ENCODE results near the gene ROBO2.

Gene ROBO2

DNA sequence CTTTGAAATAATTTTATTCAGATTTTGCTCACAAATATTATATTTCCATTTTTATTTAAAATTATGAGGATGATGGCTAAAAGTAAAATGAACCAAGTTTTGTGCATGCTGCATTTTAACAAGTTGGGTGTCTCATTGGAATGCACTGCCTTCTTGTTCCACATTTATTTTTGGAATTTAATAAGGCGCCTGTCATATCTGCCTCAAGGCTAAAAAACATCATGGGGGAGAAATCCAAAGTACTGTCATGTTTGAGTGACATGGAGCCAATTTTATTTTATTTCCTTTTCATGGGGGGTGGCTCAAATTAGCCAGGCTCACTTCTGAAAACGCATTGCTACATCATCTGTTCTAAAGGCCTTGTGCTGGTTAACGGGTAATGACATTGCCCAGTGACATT, 205.1 kb downstream of the ROBO2 start:
- Histone ChIP-seq H3K4me1 (no peaks in the 10 kb centered on the region), H3K27ac (no peak overlapping the region), H3K9ac (no peak overlapping the region), H3K4me3 (no peak overlapping the region), H4K20me1 (no peaks in the 10 kb centered on the region), H3K27me3 (no peaks in the 10 kb centered on the region), H3K36me3 (no peaks in the 10 kb centered on the region), H3K4me2 (no peak overlapping the region), H3K9me3 (peaks cover 5% of the 10 kb centered on the region)
- no peak for TF ChIP-seq Cebpa-rat (IDR thresholded peaks at IDR 0.05)

DNA sequence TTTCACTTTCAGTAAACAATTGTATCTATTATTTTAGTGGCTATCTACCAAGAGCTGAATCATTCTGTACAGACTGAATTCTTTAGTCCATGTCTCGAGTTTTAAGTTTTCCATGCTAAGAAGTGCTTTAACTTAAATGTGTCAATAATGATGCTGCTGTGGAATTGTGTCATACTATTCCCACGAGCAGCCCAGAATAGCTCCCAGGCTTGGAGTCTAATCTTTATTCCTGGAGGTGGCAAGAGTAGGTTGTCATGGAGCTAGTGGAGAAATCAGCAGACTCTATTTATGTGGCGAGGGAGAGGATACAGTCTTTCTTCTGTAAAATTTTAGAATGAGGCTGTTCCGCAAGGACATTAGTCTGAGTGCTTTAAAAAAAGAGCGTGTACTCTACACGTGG, 207.2 kb downstream of the ROBO2 start:
- H3K36me3 ChIP-seq, result no peaks in the 10 kb centered on the region
- no peaks in the 10 kb centered on the region for H4K20me1 ChIP-seq
- no peak for TF ChIP-seq Cebpa-rat (IDR thresholded peaks at IDR 0.05)
- H3K4me3 ChIP-seq, result no peak overlapping the region
- H3K27ac ChIP-seq, result no peak overlapping the region
- H3K4me1 ChIP-seq, result no peaks in the 10 kb centered on the region
- no peak overlapping the region for H3K9ac ChIP-seq
- no peak overlapping the region for H3K4me2 ChIP-seq
- no peaks in the 10 kb centered on the region for H3K27me3 ChIP-seq
- H3K9me3 ChIP-seq, result no peaks in the 10 kb centered on the region

DNA sequence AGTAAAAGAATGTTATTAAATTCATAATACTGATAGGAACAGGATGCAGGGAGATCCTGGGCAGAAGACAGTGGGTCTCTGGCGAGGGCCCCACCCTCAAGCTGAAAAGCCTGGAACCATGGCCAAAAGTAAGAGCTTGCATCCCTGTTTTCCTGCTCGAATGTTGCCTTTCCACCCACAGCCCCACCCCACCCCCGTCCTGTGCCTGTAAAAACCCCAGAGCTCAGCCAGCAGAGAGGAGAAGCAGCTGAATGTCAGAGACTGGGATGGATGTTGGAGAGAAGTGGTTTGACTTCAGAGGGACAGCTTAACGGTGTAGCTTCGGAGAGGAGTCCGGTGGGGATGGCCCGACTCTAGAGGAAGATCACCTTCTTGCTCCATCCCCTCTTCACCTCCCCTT, 207.9 kb downstream of the ROBO2 start:
- H3K4me2 ChIP-seq, result no peak overlapping the region
- no peak overlapping the region for H3K27ac ChIP-seq
- TF ChIP-seq Cebpa-rat (IDR thresholded peaks at IDR 0.05), result no peak
- H3K9ac ChIP-seq, result no peak overlapping the region
- H3K4me1 ChIP-seq, result no peaks in the 10 kb centered on the region
- H3K36me3 ChIP-seq, result no peaks in the 10 kb centered on the region
- no peaks in the 10 kb centered on the region for H3K9me3 ChIP-seq
- H4K20me1 ChIP-seq, result no peaks in the 10 kb centered on the region
- H3K27me3 ChIP-seq, result no peaks in the 10 kb centered on the region
- no peak overlapping the region for H3K4me3 ChIP-seq

DNA sequence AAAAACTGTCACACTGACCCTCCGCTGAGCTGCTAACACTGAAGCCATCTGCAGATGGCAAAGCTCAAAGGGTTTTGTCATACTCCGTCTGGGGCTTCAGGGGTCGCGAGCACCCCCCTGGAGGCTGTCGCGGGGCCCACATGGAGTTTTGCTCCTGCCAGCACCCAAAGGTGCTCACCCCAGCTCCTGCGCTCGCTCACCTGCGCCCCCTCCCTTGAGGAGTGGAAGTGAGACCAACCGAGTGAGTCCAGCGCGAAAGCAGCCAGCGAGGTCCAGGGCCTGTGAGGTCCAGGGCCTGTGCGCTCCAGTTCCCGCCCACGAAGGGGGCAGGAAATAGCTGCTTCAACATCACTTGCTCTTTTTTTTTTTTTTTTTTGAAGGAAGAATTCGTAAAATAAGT, 208.5 kb downstream of the ROBO2 start:
- Histone ChIP-seq H4K20me1 (no peaks in the 10 kb centered on the region), H3K4me3 (no peak overlapping the region), H3K27me3 (no peaks in the 10 kb centered on the region), H3K36me3 (no peaks in the 10 kb centered on the region), H3K9me3 (no peaks in the 10 kb centered on the region), H3K27ac (no peak overlapping the region), H3K4me1 (no peaks in the 10 kb centered on the region), H3K4me2 (no peak overlapping the region), H3K9ac (no peak overlapping the region)
- no peak for TF ChIP-seq Cebpa-rat (IDR thresholded peaks at IDR 0.05)

DNA sequence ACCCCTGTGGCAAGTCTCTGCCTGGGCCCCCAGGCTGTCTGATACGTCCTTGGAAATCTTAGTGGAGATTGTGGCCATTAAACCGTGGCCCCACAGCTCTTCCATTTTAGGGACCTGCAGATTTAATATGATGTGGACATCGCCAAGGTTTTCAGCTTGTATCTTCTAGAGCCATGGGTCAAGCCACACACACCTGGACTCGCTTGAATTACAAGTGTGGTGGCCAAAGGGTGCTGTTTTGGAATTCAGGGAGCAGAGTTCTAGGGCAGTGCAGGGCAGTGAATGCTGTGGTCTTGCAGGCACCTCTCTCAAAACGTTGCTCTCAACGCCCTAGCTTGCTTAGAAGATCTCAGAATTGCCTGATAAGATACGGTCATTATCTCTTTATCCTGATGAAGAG, 211.2 kb downstream of the ROBO2 start:
- Histone ChIP-seq H3K9ac (no peak overlapping the region), H4K20me1 (no peaks in the 10 kb centered on the region), H3K9me3 (no peaks in the 10 kb centered on the region), H3K4me1 (no peaks in the 10 kb centered on the region), H3K36me3 (no peaks in the 10 kb centered on the region), H3K4me2 (no peak overlapping the region), H3K27me3 (no peaks in the 10 kb centered on the region), H3K27ac (no peak overlapping the region), H3K4me3 (no peak overlapping the region)
- no peak for TF ChIP-seq Cebpa-rat (IDR thresholded peaks at IDR 0.05)

DNA sequence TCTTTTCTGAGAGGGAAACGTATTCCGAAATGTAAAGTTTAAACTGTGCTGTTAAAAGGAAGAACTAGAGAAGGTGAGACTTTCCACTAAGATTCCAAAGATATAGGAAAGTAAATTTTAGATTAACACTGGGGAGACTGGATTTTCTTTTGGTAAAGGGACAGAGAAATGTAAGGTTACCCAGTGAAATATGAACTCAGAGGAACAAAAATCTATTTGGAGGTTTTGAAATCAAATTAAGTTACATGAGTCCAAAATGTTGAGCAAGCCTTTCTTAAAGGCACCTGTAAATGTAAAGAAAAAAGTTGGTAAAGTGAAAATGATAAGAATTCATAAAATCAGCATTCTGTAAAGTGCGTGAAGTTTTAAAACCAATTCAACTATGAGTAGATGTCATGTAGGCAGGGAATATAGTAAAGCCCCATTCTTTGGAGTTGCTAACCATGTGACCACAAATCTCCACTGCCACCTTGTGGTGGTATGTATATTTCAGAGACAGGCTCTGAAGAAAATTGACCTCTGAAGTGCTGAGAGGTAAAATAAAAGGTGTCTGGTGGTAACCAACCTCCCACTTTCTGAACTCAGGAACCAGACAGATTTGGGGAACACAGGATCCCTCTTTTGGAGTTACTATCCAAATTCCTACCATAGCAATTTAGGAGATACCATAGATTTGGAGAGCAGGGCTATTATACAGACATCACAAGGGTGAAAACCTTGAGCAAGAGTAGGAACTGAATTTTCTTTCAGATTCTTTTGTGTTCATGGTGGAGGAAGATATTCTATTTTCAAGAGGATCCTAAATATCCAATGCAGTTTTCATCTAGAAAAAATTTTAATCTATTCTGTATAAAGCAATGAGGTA, 215.3 kb downstream of the ROBO2 start:
- Histone ChIP-seq H3K36me3 (no peaks in the 10 kb centered on the region), H3K9me3 (no peaks in the 10 kb centered on the region), H3K4me1 (0 out of 2 replicates have a peak, but pooled peaks cover 7% of the 10 kb centered on the region), H4K20me1 (no peaks in the 10 kb centered on the region), H3K4me3 (no peak overlapping the region), H3K27me3 (no peaks in the 10 kb centered on the region), H3K4me2 (no peak overlapping the region), H3K9ac (no peak overlapping the region), H3K27ac (no peak overlapping the region)
- no peak for TF ChIP-seq Cebpa-rat (IDR thresholded peaks at IDR 0.05)

DNA sequence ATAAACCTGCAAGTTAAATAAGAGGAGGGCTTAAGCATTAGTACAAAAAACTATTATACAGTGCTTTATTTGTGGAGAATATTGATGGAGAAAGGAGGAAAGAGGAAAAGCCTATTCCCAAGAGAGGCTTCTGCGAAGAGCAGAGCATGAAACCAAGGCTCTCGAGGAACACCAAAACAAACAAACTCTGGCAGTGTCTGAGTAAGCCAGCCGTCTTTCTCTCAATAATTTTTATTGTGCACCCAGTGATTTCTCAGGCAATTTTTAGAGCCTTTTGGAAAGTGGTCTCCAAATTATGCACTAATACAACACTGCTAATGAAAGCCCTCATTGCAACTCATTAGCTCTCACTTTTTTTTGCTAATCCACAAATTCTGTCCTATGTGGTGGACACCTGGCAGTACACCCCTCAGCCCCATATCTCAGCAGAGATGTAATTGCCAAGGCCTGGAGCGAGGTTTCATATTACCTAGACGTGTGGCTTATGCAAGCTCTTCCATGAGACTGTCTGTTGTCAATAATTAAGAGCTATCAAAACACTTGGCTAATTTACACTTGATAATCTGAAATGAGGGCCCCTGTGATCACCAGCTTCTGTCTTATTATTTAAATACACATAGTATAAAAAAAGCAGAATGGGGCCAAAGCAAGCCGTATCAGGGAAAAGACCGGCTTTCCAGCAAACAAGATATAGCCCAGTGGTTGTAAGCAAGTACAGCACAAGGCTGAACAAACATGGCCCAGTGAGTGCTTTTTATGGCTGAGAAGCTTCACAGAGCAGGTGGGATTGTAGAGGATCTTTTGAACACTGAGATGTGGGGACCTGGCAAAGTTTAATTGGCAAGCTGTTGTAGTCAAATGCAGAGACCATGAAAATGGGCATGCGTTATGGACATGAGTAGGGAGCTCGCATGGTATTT, 216.9 kb downstream of the ROBO2 start:
- no peak overlapping the region for H3K4me3 ChIP-seq
- H4K20me1 ChIP-seq, result no peaks in the 10 kb centered on the region
- no peaks in the 10 kb centered on the region for H3K36me3 ChIP-seq
- no peak for TF ChIP-seq Cebpa-rat (IDR thresholded peaks at IDR 0.05)
- H3K27me3 ChIP-seq, result no peaks in the 10 kb centered on the region
- no peaks in the 10 kb centered on the region for H3K9me3 ChIP-seq
- H3K27ac ChIP-seq, result no peak overlapping the region
- H3K4me2 ChIP-seq, result no peak overlapping the region
- 0 out of 2 replicates have a peak, but pooled peaks cover 7% of the 10 kb centered on the region for H3K4me1 ChIP-seq
- H3K9ac ChIP-seq, result no peak overlapping the region

DNA sequence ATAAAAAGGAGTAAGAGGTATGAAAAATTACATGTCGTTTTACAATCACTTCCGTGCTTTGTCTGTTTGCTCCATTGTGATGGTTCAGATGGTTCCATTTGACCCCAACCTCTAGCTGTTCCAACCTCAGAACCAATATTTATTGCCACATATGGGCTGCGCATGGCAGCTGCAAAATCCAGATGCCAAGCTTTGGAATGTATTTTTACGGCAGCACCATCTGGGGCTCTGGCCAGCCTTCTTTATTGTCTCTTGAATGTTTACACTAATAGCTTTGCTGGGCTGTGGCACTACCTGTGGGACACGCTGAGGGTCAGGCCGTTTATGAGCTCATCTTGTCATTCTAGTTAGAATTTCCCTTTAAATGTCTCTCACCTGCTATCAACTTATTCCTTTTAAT, 219.8 kb downstream of the ROBO2 start:
- H3K27ac ChIP-seq, result no peak overlapping the region
- H3K4me3 ChIP-seq, result no peak overlapping the region
- H4K20me1 ChIP-seq, result no peaks in the 10 kb centered on the region
- no peaks in the 10 kb centered on the region for H3K36me3 ChIP-seq
- no peak overlapping the region for H3K4me2 ChIP-seq
- H3K9me3 ChIP-seq, result no peaks in the 10 kb centered on the region
- H3K4me1 ChIP-seq, result 0 out of 2 replicates have a peak, but pooled peaks cover 7% of the 10 kb centered on the region
- H3K9ac ChIP-seq, result no peak overlapping the region
- H3K27me3 ChIP-seq, result no peaks in the 10 kb centered on the region
- no peak for TF ChIP-seq Cebpa-rat (IDR thresholded peaks at IDR 0.05)

DNA sequence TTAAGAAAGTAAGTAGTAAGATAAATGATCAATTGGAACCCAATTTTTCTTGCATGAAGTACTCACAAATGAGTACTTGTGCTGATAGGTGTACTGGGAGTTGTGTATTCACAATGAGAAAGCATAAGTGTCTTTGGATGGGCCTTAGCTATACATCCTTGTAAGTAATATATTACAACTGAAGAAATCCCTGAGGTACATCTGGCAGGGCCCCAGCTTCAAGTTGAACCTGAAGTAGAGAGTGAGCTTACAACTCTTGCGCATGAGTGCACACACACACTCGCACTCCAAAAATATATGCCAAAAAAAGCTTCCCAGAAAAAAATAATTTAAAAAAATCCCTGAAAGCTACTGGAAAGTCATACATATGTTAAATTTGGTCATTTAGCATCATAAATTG, 222.5 kb downstream of the ROBO2 start:
- TF ChIP-seq Cebpa-rat (IDR thresholded peaks at IDR 0.05), result no peak
- no peaks in the 10 kb centered on the region for H3K36me3 ChIP-seq
- H3K9me3 ChIP-seq, result no peaks in the 10 kb centered on the region
- no peaks in the 10 kb centered on the region for H3K4me1 ChIP-seq
- H3K4me3 ChIP-seq, result no peak overlapping the region
- no peaks in the 10 kb centered on the region for H3K27me3 ChIP-seq
- H3K27ac ChIP-seq, result no peak overlapping the region
- no peaks in the 10 kb centered on the region for H4K20me1 ChIP-seq
- H3K9ac ChIP-seq, result no peak overlapping the region
- no peak overlapping the region for H3K4me2 ChIP-seq

DNA sequence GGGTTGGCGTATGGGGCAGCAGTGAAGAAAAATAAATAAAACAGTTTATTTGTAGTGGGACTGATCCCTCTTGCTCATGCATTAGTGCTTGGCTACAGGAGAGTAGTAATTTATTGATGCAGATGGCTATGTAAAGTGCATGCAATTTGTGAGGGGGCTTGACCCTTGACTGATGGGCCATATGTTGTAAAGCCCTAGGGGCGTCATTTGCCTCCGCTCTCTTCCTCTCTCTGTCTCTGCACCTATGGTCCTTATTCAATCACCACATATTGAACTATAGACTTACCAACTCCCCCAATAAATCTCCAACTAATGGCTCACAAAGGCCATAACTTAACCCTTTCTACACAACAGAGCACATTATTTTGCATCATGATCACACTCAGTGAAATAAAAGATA, 227.7 kb downstream of the ROBO2 start:
- no peak overlapping the region for H3K4me3 ChIP-seq
- no peaks in the 10 kb centered on the region for H4K20me1 ChIP-seq
- H3K4me1 ChIP-seq, result no peaks in the 10 kb centered on the region
- no peaks in the 10 kb centered on the region for H3K36me3 ChIP-seq
- H3K27ac ChIP-seq, result no peak overlapping the region
- H3K4me2 ChIP-seq, result no peak overlapping the region
- H3K27me3 ChIP-seq, result no peaks in the 10 kb centered on the region
- no peak for TF ChIP-seq Cebpa-rat (IDR thresholded peaks at IDR 0.05)
- H3K9me3 ChIP-seq, result no peaks in the 10 kb centered on the region
- no peak overlapping the region for H3K9ac ChIP-seq
